ENCODE data around the gene SUCLG1.
A peak's percentile ranks its signal among the peaks of the same experiment; 100 is the strongest.
"Not testable (repeated sequence)": the region's sequence is repeated elsewhere in the genome, so short reads cannot be mapped to it uniquely, and the experiment has no call there.

SUCLG1 gene

DNA sequence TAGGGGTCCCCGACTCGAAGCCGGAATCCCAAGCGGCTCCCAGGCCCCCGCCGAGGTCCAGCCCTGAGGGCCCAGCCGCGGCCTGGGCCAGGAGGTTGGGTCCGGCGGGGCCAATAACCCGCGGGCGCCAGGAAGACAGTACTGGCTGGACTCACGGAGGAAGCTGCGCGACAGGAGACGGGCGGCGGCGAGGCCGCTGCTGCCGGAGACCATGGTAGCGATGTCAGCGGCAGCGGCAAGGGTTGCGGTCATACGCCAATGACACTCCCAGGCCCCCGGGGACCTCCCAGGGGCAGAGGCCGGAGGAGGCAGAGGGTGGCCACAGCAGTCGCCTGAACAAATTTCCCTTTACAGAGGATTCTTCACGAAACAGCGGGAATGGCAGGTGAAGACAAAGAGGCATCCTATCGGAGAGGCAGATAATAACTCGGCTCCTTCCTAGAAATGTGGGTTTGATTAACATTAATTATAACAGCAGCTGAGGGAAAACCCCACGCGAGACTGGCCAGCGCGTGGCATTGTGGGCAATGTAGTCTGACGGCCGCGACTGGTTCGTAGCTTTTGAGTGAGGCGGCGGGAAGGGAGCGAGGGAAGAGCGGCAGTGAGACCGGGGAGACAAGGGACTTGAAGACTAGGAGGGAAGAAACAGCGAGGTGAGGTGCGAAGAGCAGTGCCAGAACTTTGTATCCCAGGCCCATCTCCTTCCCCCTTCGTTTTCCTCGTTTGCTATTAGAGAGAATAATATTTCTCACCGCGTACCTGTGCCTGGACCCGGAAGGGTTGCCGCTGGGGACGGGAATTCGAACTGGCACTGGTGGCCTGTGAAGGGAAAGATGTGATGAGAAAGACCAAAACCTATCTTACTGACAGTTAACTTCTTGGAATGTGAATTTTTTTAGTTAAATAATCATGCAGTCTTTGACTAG is at the start of gene SUCLG1:
Gene SUCLG1 (minus strand): TSS at position 263 of the 926 bp plus-strand sequence. CDS start 11 bp downstream, at position 252.
- peak; percentile 77 for DNase-seq

DNA sequence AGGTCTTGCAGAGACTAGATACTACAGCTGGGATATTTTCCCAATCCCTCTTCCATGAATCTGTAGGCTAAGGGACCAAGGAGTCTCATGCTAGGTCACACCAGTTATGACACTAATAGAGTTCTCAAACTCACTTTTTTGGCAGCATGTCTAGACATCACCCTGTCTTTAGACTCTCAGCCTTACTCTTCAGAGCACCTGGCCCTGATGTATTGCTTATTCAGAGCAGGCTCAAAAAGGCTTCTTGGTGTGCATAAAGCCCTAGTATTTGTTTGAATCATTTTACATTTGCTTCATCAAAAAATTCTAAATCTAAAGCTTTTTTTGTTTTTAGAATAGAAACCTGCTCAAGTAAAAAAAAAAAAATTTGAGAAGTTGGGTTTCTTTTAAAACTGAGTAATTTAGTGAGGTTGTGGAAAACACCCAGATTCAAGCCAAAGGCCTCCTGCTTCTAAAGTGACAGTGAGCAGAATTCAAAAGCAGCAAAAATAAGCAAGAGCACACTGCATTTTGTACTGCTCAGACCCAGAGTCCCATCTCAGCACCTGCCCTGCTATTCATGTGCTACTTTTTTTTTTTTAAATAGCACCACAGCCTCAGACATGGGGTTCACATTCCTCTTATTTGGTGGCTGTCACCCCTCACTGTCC is 39.2 kb upstream of the SUCLG1 start:
- no peak for DNase-seq

DNA sequence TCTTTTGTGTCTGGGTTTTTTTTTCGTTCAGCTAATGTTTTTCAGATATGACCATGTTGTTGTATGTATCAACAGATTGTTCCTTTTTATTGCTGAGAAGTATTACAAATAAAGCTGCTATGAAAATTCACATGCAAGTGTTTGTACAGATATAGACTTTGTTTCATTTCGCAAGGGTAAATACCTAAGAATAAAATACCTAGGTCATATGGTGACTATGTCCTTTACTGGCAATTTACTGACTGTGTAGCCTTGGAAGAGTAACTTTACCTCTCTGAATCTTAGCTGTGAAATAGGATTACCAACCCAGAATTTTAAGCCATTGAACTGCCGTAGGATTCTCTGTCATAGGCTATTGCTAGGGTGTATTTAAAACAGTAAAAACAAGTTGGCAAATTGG is 38.2 kb upstream of the SUCLG1 start:
- no peak for DNase-seq

DNA sequence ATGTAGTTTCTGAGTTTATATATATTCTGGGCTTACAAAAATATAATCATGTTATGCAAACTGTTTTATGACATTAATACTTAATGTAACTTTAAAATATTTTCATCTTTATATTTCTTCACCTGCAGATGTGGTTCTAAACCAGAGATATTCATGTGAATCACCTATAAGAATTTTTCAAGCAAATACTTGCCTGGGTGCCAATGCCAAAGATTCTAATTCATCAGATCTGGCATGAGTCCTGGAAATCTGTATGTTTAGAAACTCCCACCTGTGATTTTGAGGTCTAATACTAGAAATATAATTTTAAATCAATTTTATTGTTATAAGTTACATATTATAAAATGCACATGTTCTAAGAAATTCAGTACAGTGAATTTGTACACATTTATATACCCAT is 37.3 kb upstream of the SUCLG1 start:
- DNase-seq = no peak

DNA sequence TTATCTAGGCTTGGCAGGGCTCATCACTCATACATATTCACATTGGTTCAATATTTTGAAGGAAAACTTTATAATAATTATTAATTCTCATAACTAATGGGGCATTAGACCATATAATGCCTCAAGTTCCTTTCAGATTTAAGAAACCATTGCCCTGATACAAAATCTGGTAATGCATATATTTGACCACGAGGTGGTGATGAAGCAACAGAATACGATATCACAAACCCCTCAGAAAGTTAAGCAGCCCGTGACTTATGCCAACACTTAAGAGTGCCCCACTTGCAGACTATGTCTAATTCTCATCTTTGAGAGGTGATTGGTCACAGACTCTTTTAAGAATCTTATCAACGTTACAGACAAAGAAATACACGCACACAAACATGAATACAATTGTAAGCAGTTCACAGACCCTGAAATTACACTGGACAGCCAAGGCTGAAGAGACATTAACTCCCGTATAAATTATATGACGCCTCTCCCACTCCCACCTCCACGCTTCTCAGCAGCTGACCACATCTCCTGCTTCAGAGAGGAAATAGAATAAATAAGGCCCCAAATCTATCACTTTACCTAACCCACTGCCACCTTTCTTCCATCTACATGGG is 36.6 kb upstream of the SUCLG1 start:
- peak; percentile 21 for DNase-seq

DNA sequence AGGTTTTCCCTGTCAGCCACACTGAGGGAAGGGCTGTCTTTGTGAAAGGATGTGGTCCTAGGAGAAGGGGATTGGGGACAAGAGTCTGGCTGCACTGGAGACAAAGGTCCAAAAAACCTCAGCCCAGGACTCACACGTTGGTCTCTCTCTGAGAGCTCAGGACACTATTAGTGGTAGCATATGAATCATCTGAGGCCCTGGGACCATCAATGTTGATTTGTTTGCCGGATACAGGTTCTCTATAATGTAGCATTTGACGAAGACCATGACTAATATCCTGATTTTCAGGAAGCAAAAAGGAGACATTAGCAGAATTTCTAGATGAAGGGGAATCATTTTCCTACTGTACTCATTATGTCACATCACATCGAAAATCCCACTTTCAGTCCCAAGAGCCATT is 35.0 kb upstream of the SUCLG1 start:
- no peak for DNase-seq

DNA sequence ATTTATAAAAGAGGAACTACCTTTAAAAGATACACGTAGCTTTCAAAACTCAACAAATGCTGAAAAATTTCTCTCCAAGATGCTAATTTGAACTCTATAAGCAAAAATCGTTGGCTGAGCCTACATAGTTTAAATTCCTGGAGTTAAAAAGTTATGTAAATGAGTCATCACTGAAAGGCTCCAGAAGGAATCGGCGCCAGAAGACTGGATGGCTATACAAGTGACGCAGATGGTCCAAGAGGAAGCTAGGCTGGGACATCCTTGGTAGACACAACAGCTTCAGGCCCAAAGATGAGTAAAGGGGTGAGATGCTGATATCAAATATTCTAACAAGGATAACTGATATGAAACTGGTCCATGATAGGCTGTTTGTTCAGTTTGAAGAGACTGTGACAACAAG is 34.4 kb upstream of the SUCLG1 start:
- DNase-seq = no peak

DNA sequence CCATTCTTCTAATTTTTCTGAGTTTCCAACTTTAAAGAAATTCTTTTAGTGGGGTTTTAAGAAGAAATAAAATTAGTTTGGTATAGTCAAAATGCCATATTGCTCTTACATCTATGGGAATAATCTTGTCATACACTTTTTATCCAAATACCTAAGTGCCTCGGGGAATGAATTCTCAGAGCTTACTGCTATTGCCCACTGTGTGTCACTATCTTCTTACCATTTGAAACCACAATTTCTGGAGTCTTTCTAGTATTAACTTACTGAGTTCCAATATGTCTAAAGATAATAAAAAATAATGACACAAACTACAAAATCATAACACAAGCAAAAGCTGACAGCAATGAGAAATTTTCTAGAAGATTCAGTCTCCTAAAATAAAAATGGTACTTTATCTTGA is 33.5 kb upstream of the SUCLG1 start:
- DNase-seq = no peak

DNA sequence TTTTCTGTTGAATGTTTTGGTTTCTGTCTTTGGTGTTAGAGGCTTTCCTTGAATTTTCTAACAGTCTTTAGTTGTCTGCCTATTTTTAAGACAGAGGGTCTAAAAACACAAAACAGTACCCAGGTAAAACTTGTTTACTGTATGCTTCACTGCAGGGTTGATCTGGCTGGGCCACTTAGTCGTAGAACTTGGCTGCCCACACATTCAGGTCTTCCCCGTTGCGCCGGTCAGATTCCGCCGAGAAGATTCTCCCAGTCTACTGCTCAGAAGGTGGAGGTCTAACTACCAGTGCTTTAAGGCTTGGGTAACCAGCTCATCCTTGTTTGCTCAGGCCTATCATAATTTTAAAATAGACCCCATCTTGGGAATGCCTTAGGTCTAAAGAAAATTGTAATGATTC is 32.7 kb upstream of the SUCLG1 start:
- DNase-seq = no peak

DNA sequence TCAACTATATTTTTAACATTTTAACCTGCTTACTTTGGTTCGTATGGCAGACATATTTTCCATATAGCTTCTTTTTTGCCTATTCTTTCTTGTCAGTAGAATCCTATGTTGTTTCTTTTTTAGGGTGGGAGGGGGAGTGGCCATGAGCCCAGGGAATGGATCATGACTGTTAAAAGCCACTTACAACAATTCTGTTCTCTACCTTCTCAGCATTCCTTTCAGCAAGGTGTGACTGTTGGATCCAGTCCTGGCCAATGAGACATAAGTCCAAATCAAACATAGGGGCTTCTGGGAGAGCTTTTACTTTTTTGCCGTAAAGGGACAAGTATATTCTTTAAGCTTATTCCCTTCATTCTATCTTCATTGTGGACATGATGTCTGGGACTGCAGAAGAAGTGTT is 32.2 kb upstream of the SUCLG1 start:
- DNase-seq = no peak

DNA sequence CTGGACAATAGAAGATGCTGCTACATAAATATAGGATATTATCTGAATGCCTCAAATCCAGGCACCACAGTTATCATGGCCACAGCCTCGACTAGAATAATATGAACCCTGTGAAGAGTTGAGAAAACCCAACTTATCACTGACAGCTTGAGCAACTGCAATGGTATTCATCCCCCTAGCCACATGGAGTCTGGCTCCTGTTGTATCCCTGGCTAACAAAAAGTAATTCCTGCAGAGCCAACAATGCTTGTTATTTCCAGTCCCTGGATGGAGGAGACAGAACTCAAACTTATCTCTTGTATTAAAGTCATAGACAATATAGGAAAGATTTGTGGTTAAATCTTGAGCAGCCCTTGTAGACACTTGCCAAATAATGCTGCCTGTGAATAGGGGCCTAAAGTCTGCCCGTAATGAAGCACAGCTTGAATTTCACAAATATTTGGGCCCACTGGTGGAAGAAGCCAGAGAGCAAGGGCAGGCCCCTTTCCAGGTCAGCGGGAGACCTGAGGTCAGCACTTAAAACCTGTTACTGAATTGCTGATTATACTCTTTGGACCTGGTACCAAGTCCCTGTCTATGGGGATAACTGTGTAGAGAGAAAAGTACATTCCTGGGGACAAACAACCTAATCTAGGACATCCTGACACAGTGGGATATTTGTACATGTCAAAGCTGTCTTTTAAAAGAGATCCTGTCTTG is 28.4 kb upstream of the SUCLG1 start:
- no peak for DNase-seq

DNA sequence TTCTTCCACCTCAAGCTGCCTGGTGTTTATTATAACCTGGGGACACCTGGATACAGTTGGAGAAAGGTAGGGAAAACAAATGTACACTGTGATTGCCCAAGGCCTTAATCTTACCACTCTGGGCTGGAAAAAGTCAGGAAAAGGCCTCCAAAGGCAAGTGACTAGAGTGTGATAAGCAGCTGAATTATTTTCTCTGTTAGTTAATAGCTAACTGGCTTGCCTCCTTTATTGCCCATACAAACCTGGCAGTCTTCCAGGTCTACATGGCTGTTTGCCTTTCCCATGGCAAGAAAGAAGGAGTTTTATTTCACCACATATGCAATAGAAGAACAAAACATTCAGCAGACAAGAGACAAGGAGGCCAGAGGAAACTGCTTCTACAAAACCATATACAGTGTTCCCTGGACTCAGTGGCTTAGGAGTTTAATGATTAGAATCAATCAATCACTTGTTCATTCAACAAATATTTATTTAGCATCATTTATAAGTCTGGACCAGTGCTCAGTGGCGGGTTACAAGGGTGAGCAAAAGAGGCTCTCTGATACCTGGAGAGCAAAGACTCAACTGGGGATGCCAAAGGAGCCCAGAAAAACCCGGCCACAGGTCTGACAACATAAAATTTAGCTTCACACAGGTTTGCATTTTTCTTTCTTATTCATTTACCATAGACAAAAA is 27.5 kb upstream of the SUCLG1 start:
- DNase-seq = no peak

DNA sequence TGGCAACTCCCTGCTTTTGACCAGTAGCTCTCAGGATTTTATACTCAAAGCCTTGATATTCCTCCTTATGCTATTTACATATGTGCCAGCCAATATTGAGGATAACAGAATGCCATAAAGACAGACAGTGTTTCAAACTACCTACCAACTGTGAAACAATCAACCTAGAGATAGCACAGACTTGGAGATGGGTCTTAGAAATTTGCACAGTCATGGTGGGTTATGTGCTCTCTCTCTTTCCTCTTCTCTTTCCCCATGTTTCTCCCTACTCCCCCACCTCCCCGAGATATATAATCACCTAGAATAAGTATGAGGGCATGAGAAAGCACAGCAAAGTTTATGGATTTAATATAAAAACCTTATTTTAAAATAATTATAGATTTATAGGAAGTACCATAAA is 24.2 kb upstream of the SUCLG1 start:
- no peak for DNase-seq

DNA sequence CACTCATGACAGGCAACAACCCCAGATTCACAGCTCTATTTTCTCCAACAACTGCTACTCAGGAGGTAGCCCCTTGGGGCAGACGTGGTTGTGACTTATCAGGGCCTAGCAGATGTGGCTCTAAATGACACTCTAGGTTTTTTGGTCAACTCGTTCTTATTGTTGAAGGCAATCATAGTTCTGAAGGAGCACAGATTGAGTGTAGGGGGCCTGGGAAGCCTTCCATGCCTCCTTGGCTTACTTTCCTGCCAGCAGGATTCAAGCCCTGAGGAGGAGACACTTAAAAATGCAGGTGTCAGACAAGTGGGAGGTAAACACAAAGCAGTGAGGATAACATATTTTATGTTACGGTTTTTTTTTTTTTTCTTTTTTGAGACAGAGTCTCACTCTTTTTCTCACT is 23.5 kb upstream of the SUCLG1 start:
- no peak for DNase-seq

DNA sequence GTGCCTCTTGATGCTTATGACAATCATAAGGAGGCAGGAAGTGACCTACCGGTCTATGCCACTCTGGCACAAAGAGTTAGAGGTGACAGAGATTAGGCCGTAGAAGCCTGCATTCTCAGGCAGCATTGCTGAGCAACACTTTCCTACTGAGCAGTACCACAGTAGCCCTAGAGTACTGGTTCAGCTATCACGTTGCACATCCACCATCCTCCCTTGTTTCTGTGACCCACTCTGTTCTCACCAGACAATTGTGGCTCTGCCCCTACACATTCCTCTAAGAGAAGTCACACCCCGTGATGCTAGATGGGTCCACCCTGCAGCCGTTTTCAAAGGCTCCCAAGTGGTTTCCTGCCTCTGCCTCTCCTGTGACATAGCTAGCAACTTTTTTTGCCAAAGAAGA is 22.6 kb upstream of the SUCLG1 start:
- DNase-seq = no peak

DNA sequence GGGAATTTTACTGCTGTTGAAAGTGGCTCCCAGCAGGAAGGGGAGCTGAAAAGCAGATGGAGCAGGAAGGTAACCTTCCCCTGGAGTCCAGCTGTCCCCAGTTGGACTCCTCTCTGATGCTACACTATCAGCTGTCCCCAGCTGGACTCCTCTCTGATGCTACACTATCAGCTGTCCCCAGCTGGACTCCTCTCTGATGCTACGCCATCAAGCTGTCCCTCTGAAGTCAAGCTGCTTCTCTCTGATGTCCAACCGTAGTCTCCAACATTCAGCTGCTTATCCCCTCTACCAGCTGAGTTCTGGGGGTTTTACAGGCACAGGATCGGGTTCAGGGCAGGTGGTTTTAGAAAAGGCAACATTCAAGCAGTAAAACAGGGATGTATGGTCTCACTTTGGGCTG is 19.8 kb upstream of the SUCLG1 start:
- no peak for DNase-seq

DNA sequence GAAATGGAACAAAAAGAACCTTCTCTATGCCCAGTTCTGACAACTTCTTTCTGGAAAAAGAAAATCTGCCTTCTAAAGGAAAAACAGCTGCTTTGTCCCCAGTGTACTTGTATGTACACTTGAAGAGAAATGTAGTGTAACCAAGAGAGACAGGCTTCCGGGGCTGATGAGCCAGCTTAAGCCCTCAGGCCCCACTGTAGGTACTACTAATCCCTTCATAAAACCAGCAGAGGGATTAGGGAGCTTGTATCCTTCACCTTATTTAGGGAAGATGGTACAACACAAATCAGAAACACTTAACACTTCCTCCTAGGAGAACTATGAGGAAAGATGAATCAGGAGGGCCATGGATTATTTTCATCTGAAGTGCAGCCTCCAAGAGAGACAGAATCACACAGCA is 18.8 kb upstream of the SUCLG1 start:
- no peak for DNase-seq

DNA sequence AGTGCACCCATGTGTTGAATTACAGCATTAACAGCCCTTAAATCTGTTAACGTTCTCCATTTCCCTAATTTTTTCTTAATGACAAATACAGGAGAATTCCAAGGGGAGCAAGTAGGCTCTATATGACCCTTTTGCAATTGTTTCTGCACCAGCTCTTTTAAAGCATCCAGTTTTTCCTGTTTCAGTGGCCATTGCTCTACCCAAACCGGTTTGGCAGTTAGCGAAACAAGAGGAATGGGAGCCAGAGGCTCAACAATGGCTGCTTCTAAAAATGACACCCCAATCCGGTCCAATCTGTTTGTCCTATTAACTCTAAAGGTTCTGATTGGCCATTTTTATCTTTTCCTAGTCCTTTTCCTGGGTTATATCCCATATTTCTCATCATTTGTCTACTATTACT is 15.1 kb upstream of the SUCLG1 start:
- no peak for DNase-seq

DNA sequence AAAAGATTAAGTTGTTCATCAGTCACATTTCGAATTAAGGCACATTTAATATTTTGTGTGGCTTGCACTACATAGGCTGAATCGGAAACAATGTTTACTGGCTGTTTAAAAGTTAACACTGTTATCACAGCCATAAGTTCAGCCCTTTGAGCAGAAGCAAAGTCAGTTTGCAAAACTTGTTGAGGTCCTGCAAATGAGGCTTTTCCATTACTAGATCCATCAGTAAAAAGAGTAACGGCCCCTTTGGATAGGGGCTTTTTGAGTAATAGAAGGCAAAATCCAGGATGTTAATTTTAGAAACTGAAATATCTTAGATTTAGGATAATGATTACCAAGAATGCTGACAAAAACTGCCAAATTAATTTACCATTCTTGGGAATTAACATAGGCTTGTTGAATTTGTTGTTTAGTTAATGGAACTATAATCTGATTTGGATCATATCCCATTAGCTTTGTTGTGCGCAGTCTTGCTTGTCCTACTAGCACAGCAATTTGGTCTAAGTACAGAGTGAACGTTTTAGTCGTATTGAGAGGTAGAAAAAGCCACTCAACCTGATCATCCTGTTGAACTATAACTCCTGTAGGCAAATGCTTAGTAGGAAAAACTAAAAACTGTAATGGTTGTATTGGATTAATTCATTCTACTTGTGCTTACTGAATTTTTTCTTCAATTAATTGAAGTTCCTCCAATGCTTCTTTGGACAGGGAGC is 13.9 kb upstream of the SUCLG1 start:
- DNase-seq = no peak

DNA sequence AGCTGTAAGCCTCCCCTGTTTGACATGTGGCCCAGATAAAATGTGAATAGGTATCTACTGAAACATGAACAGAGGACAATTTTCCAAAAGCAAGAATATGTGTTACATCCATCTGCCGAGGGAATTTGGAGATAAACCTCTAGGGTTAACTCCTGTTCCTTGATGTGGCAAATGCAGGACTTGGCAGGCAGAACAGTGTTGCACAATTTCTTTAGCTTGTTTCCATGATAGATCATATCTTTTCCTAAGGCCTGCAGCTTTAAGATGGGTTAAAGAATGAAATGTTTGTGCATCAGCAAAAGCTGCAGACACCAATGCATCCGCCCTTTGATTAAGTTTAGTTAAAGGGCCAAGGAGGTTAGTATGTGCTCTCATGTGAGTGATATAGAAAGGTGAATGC is 13.3 kb upstream of the SUCLG1 start:
- not testable (repeated sequence) for DNase-seq

DNA sequence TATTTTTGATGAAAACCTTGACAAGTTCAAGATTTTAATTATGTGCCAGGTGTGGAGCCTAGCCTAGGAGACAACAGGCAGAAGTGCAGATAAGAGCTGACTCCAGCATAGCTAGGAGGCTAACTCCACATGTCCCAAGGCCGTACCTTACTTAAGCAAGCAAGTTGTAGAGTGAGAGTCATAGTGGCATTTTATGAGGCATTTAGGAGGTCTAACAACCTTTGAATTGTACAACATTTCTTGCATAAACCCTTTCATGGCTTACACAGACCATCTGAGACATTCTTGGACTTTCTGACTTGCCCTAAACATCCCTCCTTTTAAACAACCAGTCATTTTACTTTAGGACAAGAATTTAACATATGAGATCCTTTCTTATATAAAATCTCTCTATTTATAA is 8.3 kb upstream of the SUCLG1 start:
- DNase-seq = no peak

DNA sequence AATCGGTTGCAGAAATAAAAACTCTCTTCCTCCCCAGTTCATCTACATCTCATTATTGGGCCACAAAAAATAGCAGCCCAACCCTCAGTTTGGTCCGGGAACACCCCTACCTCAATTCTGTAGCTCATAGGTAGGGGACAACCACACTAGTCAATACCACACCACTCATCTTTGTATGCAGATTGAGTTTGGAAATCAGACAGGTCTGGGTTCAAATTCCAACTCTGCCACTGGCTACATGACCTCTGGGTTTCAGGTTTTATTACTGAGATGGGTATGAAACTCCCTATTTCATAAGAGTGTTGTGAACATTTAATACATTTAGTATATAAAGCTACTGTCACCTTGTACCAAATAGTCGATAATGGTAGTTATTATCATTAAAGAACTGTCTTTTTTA is 2.2 kb upstream of the SUCLG1 start:
- no peak for DNase-seq

All from activated T-cell treated with anti-CD3 and anti-CD28 coated beads for 4 hours (primary cell).